Left ventricle myocardium superior (tissue), 1 donor: ENCODE data around the gene LRRC37A2. TPM values are rescaled to one million over a fixed set of nuclear protein-coding genes. Genes with fewer than 3 reads are reported as not detected.
"Not testable (repeated sequence)": the region's sequence is repeated elsewhere in the genome, so short reads cannot be mapped to it uniquely, and the experiment has no call there.

Source experiments
- ATAC-seq: fragments of 200-7000 bp; cut with Tn5 transposase; one replicate; pipeline ENCODE4 v1.9.1; 2020; ENCODE audit warnings: mild to moderate bottlenecking, moderate library complexity
- DNase-seq: peaks from one replicate; pipeline ENCODE4 v3.0.0-alpha.2; 2020
- intact Hi-C: fragments of 100-400 bp; cut with micrococcal nuclease; formaldehyde crosslinking; loops from one replicate; pipeline ENCODE4 v1.11.0; 2022
- long read RNA-seq: library from polyadenylated mRNA; unstranded; transcript quantifications from one replicate; pipeline ENCODE4 v2.0.0, GENCODE V29; 2021
- total RNA-seq: library from RNA; stranded (reverse); fragmentation: NEBNext Ultra II Directional; extraction: Animal tissue kit (Norgen Biotek cat#: 25700); gene quantifications from one replicate; pipeline ENCODE4 v1.2.1, GENCODE V29; 2021
- donor health status: DM: no; HTN: yes; CAD: no; lungs with severe emphysema.

Gene LRRC37A2
- total RNA-seq, result 5.0 TPM
- long read RNA-seq, partial matches to known transcripts, result 1 of 9 reads
- long read RNA-seq, other reads (novel, unspliced or antisense), result 8 of 9 reads

DNA sequence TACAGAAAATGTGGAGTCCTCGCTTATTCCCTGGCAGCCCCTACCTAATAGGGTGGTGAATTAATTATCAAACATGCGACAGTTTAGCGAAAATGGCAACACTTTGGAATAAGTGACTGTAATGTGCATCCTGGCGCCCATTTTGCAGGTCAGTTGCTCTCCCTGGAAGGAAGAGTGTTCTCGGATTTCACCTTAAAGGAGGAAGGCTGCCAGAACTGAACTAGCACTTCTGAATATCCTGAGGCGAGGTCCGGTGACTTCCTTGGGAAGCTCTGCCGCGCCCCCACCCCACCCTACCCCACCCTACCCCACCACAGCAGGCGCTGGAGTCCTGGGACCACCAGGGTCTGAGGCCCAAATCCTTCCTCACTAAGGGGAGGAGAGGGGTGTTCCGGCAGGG, at the start of gene LRRC37A2:
Gene LRRC37A2, plus strand, starts transcription at position 301 of the 400 bp plus-strand sequence. CDS start 245 bp downstream, outside the sequence.
- intact Hi-C loops, ATAC-seq: not testable (repeated sequence)

DNA sequence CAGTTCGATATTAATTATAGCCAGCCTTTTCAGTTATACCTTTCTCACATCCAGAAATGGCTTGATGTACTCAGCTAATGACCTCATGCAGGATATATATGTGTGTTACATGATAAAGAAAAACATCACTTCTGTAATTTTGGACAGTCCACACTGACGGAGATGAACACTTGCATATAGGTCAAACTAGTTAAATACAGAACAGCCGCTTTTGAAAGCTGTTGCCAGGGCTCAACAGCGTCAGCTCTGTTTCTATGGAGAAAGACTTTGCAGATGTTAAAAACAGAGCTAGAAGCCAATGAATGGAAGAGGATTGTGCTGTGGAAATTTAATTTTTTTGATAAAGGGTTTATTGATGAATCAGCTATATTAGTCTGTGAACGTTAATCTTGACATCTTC, 44.6 kb upstream of the LRRC37A2 start:
- not testable (repeated sequence) for DNase-seq, ATAC-seq

More for the DNA sequence above, at the start of gene LRRC37A2:
- not testable (repeated sequence) for DNase-seq

DNA sequence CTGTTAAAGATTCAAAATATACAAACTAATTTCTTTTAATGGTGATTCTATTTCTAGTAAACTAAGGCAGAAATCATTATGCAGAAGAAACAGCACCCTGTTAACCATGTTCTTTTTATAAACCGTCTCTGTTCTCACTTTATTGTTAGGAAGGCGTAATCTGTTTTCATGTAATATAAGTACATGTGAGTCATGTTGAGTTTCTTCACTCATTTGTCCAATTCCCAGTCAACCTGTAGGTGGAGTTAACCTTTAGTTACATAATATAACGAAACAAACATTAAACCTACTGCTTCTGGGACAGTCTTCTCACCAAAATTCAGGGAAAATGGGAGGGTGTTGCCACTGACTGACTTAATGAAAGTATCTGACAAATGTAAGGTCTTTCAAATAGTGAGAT, 37.8 kb upstream of the LRRC37A2 start:
- DNase-seq, intact Hi-C loops, ATAC-seq: not testable (repeated sequence)

More for the DNA sequence above, 44.6 kb upstream of the LRRC37A2 start:
- intact Hi-C loops, result not testable (repeated sequence)

DNA sequence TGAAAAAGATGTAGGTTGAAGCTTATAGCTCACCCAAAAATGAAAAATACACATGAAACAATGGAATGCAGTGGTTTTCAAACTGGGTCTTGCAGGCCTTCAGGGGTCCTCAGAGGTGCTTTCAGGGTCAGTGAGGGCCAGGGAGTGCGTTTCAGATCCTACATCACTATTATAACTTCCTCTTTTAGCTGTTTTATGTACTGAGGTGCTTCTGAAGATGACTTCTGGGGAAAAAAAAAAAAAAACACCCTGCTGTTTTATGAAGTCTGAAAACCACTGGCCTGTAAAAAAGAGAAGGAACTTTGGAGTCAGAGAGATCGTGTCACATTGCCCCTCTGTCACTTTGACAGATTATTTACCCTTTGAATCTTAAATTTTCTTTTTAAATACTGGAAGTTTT, 36.7 kb upstream of the LRRC37A2 start:
- DNase-seq, intact Hi-C loops, ATAC-seq: not testable (repeated sequence)

DNA sequence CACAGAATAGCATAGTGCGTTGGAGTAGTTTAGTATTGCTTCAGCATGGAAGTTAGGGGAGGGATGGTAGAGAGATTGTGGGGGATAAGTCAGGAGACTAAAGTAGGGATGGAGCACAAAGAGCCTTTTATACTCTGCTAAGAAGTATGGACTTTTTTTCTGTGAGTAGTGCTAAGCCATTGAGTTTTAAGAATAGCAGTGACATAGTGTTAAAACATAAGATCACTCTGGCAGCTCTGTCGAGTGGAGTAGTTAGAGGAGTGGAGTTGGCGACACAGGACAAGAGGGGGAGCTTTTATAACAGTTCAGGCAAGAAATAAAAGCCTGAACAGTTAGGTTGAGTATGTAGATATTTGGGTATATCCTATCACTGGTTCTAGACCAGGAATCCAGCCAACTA, 33.4 kb upstream of the LRRC37A2 start:
- ATAC-seq, intact Hi-C loops, DNase-seq: not testable (repeated sequence)

DNA sequence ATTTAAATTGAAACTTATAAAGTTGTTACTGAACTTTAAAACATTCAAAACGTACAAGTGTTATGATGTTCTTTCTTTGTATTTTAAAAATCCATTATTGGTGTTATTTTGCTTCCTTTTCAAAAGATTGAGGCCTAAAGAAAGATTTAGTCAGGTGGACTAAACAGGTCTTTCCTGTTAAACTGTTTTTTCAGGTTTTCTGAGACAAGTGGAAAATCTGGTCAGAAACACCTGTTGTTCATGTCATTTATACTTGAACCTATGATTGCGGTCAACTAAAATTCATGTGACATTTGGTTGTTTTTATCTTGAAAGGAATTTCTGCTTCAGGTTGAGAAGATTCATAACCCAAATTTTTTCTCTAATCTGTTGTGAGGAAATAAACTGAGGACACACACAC, 31.0 kb upstream of the LRRC37A2 start:
- DNase-seq, ATAC-seq, intact Hi-C loops: not testable (repeated sequence)

DNA sequence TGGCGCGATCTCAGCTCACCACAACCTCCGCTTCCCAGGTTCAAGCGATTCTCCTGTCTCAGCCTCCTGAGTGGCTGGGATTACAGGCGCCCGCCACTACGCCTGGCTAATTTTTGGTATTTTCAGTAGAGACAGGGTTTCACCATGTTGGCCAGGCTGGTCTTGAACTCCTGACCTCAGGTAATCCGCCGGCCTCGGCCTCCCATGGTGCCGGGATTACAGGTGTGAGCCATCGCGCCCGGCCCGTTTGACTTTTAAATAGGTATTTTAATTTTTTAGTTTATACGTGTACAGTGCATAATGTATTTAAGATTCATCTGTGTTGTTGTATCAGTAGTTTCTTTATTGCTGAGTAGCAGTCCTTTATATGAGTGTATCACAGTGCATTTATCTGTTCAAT, 20.2 kb upstream of the LRRC37A2 start:
- DNase-seq, intact Hi-C loops, ATAC-seq: not testable (repeated sequence)

DNA sequence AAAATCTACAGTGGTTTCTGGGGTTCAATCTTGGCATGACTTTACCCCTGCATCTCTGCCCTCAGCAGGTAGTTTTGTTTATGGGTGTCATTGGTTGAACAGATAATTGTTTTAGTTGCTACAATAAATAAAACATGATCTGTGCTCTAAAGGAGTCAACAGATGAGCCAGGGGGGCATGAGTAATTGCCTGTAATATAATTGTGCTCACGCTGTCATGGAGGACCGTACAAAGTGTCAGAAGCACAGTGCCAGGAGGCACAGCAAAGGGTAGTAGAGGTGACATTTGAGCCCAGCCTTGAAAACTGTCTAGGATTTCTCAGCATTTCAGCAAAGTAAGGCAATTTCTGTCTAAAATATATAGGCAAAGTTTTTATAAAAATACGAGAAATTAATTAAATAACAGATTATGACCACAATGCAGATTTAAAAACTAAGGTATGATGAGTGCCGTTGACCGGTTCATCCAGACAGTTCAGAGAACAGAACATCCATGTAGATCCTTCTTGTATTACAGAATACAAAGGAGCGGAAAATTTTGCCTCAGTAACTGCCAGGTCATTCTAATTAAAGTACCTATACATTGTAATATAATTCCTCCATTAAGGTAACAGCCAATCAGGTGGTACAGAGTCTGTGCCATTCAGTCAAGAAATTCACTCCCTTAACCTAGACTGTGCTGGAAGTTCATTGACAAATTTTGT, 12.7 kb upstream of the LRRC37A2 start:
- ATAC-seq, intact Hi-C loops, DNase-seq: not testable (repeated sequence)

DNA sequence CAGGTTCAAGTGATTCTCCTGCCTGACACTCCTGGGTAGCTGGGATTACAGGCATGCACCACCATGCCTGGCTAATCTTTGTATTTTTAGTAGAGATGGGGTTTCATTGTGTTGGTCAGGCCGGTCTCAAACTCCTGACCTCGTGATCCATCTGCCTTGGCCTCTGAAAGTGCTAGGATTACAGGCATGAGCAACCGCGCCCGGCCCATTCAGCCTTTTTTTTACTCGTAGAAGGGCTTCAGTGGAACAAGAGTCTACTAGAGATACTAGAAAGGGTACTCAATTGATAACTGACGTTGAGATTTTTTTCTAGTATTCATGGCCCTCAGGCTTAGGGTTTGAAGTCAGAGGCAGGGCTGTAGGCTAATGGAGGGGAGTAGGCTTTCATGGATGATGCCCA, 6.4 kb upstream of the LRRC37A2 start:
- ATAC-seq, DNase-seq, intact Hi-C loops: not testable (repeated sequence)

DNA sequence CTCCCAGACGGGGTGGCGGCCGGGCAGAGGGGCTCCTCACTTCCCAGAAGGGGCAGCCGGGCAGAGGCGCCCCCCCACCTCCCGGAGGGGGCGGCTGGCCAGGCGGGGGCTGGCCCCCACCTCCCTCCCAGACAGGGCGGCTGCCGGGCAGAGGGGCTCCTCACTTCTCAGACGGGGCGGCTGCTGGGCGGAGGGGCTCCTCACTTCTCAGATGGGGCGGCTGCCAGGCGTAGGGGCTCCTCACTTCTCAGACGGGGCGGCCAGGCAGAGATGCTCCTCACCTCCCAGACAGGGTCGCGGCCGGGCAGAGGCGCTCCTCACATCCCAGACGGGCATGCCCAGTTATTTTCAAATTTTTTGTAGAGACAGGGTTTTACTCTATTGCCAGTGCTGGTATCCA, 22.4 kb downstream of the LRRC37A2 start:
- intact Hi-C loops, ATAC-seq: not testable (repeated sequence)
- peak; percentile 19 for DNase-seq

DNA sequence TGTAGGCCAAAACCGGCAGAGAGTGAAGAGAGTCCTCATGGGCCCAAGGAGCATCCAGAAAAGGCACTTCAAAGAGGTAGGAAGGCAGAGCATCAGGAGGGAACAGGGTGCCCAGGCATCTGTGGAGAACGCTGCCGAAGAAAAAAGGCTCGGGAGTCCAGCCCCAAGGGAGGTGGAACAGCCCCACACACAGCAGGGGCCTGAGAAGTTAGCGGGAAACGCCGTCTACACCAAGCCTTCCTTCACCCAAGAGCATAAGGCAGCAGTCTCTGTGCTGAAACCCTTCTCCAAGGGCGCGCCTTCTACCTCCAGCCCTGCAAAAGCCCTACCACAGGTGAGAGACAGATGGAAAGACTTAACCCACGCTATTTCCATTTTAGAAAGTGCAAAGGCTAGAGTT, 36.3 kb downstream of the LRRC37A2 start:
- DNase-seq, ATAC-seq, intact Hi-C loops: not testable (repeated sequence)

DNA sequence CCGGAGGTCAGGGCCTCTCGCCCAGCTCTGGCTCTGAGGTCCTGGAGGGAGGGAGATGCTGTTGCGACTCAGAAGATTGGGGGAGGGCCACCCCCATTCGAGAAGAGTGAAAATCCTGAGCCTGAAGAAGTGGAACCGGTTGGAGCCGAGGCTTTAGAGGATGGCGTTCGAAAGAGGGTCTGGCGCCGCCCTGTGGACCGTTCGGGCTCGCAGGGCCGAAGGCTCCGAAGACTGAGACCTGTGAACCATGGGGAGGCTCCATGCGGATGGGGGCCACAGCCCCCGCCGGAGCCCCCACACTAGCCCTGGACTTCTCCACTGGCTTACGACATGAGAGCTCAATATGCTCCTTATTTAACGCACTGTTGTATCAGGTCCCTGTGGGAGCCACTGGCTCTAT, 46.9 kb downstream of the LRRC37A2 start:
- ATAC-seq, result peak; percentile 16

DNA sequence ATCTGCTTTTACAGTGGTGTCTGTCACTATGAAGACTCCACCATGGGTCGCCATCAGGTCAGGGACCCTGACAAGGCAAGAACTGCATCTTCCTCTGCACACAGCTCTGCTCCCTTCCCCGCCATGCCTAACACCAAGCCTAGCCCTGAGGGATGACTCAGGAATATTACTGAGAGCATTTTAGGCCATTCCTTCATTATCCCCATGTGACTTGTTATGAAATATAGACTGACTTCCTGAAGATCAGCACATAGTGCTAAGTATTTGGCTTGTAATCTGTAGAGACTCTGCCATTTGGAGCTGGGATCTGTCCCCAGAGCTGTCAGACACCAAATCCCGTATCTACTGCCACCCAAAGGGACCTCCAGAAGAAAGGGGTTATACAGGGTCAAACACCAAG, 47.8 kb downstream of the LRRC37A2 start:
- peak; percentile 85 for ATAC-seq
- intact Hi-C loops, DNase-seq: not testable (repeated sequence)

More for the DNA sequence above, 46.9 kb downstream of the LRRC37A2 start:
- intact Hi-C loops, DNase-seq: not testable (repeated sequence)

DNA sequence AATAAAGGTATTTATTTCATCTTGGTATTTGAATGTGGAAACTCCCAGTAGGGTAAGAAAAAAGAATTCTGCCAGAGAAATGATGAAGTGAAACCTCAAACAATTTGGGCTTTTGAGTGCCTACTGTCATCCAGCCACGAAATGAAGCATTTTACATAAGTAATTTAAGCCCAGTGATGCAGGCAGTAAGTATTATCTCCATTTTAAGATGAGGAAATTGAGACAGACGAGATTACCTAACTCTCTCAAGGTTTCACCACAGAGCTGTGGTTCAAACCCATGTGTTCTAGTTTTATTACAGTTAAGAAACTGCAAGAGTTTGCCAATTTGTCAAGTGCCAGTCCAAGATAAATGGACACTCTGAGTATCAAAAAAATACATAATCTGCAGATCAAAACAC, 54.0 kb downstream of the LRRC37A2 start:
- DNase-seq, ATAC-seq, intact Hi-C loops: not testable (repeated sequence)

DNA sequence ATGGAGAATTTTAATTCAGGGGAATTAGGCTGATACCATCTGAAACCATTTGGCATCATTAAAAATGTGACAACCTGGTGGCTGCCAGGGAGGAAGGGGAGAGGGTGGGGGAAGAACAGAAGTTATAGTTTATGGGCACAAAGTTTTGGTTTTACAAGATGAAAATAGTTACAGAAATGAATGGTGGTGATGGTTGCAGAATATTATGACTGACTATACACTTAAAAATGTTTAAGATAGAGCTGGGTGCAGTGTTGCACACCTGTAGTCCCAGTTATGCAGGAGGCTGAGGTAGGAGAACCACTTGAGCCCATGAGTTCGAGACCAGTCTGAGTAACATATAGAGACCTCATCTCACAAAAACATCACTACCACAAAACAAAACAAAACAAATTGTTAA, 54.7 kb downstream of the LRRC37A2 start:
- not testable (repeated sequence) for ATAC-seq

DNA sequence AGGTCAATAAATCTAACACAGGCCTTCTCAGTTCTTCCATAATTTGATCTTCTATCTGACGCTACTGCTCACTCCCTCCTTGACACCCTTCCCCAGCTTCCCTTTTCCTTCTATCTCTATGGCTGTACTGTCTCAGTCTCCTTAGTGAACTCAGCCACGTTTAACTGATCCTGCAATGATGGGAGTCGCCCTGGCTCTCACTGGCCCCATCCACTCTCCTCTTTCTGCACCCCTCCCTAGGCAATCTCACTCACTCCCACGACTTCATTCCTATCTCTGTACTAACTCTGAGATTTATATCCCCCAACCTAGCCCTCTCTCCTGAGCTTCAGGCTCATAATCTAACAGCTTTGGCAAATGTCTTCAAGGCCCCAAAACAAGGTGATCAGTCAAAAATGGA, 59.5 kb downstream of the LRRC37A2 start:
- ATAC-seq, DNase-seq, intact Hi-C loops: not testable (repeated sequence)

More for the DNA sequence above, 54.7 kb downstream of the LRRC37A2 start:
- DNase-seq, intact Hi-C loops: not testable (repeated sequence)

DNA sequence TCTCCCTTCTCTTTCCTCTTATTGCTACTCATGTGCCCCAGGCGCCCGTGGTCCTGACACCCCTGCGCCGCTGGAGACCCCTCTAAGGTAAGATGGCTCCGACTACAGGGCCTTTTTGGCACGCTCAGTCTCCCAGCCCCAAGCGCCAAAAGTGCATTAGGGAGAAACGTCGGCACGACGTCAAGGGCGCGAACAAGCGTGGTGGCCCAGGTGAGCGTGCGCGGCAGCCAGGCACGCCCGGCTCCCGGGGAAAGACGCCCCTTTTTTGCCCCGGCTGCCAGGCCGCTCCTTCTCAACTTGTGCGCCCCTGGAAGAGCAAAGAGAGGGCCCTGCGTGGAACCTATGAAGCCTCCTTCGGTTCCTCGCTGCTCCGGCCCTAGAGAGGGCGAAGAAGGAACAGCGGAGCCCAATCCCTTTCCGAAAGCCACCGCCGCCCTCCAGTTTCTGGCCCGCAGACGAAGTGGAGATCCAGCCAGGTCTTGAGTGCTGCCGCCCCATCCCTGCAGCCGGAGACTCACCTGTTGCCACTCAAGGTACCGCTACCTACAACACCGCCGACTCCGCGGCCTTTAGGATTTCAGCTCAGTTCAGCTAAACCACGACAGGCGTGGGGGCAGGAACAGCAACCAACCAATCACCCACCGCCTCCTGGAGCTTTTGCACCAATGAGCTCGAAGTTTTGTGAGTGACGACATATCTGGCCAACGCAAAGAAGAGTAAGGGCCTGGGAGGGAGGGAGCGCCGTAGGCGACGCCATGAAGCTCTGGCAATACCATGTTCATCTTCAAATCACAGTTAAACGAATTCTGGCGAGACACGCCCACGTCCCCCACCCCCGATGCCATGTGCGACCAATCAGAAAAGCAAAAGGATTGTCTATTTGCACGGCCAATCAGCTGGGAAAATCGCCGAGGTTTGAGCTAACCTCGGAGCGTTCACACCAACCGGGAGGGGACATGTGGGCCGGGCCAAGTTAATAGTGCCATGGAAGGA, 67.1 kb downstream of the LRRC37A2 start, which contains the start of gene ARL17A:
Gene ARL17A, minus strand, starts transcription at position 609 of the 993 bp plus-strand sequence. CDS start 3,369 bp downstream, outside the sequence.
- intact Hi-C loops, result not testable (repeated sequence)
- ATAC-seq (peak; percentile 98), DNase-seq (peak; percentile 80)

DNA sequence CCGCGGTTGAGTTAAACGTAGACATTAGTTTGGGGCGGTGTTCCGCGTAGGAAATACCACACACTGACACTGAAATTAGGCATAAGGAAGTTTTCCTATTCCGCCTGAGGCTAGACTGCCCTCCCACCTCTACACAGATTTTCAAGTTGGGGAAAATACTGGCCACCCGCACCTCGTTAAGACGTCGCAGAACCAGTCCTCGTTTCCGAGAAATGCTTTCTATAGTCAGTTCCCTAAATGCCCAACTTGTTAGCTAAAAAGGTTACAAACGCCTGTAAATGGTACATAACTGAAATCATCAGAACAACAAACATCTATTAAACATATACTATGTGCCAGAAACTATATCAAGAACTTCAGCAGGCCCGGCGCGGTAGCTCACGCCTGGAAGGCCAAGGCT, 67.8 kb downstream of the LRRC37A2 start:
- ATAC-seq, DNase-seq, intact Hi-C loops: not testable (repeated sequence)

DNA sequence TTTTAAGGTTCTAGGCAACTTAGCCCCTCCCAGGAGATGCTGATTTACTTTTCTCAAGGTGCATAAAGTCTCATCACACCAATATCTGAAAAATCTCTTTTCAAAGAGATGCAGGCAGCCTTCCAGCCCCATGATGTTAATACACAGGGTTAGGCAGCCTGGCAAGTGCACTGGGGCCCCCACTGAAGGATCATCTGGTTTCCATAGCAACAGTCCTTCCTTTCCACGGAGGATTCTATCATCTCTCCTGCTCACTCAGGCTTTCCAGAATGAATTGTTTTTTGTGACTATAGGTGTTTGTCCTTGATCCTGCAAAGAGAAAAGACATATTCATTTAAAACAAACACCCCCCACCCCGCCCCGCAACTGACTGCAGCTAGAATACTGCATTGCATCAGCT, 73.2 kb downstream of the LRRC37A2 start:
- intact Hi-C loops, DNase-seq, ATAC-seq: not testable (repeated sequence)
